Stimulated activated CD8-positive, alpha-beta memory T cell treated with anti-CD3 and anti-CD28 coated beads, Interleukin-12 subunit alpha, Interleukin-12 subunit beta, amount 100 ng/mL, for 24 hours (primary cell): Measurements from ENCODE around the gene GPR158.

Source experiments
- DNase-seq: peaks from one replicate; pipeline ENCODE4 v3.0.0-alpha.2; 2020; ENCODE audit errors: extremely low read depth

GPR158 gene

DNA sequence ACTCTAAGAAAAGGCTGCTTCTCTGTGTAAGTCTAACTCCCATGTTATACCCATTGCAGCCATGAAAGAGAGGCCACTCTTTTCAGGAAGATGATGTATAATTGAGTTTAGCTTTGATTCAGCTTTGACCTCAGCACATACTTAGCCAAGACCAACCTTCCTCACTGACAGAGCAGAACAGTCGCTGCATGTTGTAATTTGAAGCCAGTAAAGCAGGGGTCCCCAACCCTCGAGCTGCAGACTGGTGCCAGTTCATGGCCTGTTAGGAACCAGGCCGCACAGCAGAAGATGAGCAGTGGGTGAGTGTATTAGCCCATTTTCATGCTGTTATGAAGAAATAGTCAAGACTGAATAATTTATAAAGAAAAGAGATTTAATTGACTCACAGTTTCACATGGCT is 223.9 kb downstream of the GPR158 start:
- DNase-seq, result no peak

DNA sequence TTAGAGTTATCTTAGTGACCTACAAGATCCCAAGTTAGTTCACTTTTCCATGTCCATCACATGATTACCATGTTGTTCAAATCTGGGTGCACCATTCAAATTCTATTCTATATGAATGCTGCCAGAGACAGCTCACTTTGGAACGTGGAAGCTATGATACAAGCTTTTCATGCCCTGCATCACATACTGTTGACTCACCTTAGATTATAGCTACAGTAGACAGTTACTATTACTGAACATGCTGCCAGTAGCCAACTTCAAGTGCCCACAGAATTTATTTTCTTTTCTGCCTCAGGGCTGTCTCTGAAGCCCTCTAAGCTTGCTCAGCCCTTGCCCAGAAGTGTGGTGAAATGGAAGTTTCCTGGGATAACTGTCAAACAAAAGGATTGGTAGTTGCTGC is 231.1 kb downstream of the GPR158 start:
- DNase-seq, result no peak

DNA sequence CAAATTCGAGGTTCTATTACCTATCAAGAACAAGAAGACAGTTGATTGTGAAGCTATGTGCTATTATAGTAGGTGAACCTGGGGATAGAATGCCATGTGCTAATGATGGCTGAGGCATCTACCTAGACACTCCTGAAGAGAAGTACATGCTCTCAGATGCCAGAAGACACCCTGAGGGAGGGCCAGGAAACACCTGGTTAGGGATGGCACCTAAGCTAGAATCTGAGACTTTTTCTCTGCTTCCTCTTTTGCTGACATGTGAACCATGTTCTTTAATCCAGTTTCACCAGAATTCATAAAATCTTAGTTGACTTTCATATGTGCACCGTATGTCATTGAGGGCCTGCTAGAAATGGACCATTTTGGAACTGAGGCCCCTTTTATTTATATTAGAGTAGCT is 242.8 kb downstream of the GPR158 start:
- DNase-seq, result no peak

DNA sequence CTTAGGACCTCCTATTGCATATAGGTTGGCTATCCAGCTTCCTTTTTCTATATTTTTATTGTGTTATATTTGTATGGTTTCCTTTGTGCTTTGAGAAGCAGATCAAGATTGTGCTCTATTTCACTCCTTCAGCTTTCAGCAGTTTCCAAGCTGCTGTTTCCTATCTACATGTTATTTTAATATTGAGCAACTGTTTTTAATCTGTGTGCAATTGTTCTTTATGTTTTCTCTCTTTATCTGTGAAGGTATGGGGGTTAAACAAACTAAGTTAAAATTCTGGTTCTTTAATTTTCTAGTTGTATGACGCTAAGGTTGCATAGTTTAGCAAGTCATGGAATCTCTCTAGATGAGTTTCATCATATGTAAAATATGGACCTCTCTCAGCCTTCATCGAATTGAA is 251.0 kb downstream of the GPR158 start:
- no peak for DNase-seq

DNA sequence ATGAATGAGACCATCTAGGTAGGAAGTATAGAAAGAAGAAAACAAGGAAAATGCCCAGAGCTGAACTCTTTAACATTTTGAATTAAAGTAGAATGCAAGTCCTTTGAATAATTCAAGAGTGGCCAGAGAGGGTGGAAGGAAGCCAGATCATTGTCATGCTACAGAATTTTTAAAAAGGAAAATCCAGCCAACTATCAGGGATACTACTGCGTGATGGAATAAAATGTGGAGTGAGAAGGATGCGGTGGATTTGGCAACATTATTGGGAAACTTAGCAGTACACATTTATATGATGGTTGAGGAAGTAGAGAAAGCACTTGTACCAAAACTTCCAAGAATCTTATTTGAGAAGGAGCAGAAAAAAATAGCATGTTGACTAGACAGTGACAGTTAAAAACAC is 261.6 kb downstream of the GPR158 start:
- DNase-seq, result no peak

DNA sequence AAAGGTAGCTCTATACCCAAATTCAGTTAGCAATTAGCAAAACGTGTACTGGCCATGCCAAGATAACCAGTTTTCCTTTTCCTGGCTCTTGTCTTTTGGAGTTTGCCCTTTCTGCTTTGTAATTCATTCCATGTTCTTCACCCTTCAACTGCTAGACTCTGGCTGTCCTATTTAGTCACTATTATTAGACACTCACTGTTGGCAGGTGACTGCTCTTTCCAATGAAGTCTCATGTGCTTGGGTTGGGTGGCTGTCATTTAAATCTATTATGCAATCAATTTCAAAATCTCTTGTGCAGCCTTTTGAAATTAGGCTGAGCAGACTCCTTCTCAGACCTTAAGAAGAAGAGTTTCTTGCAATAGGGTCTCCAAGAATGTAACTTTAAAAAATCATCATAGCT is 266.5 kb downstream of the GPR158 start:
- no peak for DNase-seq

DNA sequence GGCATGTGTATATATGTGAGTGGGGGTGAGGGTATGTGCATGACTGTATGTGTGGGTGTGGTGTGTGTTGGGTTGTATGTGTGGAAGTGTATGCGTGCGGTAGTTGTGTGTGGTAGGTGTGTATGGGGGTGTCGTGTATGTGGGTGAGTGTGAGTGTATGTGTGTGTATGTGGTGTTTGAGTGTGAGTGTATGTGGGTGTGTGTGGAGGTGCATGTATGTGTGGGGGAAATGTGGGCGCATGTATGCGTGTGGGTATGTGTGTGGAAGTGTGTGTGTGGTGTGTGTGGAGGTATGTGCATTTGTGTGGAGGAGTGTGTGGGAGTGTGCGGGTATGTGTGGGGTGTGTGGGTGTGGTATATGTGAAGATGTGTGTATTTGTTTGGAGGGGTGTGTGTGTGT is 269.5 kb downstream of the GPR158 start:
- DNase-seq, result no peak

DNA sequence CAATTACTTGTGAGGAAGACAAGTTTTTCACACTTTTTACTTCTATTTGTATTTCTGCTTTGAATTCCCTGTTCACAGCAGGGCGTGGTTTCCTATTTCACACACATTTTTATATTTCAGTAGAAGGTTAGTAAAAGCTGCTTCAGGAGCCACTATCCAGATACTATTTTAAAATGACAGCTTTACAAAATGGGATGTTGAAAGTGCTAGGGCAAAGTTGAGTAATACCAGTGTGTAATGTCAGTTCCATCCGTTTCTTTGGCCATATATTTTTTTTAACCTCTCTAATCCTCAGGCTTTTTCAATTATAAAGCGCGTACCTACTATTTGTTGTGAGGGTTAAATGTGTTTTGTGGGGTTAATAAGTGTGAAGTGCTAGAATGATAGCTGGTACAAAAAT is 276.6 kb downstream of the GPR158 start:
- DNase-seq, result no peak

DNA sequence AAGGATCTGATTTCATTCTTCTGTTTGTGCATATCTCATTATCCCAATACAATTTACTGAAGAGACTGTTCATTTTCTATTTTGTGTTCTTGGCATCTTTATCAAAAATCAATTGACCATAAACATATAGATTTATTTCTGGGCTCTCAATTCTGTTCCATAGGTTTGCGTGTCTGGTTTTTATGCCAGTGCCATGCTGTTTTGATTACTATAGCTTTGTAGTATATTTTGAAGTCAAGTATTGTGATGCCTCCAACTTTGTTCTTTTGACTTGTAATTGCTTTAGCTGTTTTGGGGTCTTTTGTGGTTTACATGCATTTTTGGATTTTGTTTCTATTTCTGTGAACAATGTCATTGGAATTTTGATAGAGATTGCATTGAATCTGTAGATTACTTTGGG is 278.8 kb downstream of the GPR158 start:
- DNase-seq, result no peak

DNA sequence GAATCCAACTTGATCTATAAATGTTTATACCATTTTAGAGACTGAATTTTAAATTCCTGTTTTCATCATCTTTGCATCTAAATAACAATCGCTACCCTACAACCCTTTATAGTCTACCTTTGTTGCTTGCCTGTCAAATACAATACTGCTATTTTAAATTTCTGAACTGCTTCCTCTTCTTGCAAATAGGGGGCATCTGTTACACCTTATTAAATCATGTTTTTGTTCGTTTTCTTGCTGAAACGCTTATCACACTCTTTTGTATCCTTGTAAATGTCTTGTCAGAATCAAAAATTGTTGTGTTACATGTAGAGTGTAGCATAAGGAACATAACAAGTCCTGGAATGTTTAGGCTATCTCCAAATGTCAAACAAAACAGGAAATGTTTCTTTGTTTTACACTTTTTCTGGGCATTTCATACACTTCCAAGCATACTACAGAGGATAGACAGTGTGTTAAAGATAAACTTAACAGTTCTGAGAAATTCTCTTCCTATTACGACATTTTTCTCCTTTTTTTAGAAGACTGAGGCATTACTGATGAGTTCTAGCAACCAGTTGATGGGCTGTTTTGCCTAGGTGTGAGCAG is 281.3 kb downstream of the GPR158 start:
- no peak for DNase-seq

DNA sequence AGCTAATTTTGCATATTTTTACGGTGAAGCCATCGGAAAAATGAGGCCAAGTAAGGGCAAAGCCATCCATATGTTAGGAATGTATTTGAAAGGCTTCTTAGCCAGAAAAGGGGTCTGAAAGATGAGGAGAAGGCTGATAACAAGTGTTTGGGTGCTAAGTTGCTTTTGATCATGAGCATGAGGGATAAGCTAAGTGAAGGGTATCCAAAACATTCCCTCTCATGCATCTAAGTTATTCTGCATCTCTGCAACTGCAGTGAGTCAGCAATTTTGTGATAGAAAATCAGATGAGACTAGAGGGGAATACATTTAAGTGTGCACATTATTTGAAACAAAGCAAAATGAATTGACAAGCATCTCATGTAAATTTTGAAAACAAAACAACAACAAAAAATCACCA is 282.8 kb downstream of the GPR158 start:
- DNase-seq, result no peak

DNA sequence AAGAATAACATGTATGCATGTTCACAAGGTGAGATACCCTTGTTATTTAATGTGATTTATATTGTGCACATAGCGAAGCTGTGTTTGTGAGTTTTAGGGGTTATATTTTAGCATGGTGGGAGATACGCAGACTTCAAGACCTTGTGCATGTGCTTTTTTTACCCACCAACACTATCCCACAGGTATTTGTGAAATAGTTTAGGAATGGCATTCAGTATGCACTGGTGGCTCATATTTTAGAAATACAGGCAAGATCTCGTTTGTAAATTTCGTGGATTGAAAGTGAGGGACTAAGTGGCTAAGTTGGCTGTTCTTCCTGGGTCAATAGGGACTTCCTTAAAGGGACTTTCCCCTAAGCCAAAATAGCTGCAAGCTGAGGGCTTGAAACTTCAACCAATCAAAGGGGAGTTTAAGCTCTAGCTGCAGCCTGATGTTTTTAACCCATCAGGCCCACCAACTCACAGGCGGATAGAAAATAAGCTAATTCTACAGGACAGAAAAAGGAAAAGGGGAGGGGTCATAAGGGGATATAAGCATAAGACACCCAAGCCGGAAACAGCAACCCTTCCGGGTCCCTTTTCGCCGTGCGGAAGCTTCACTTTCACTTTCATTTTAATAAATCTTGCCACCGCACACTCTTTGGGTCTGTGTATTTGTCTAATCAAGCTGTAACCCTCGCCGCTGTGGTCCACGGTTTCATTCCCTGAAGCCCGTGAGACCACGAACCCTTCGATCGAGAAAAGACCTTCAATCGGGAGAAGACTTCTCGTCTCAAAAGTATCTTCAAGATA is 291.0 kb downstream of the GPR158 start:
- no peak for DNase-seq

DNA sequence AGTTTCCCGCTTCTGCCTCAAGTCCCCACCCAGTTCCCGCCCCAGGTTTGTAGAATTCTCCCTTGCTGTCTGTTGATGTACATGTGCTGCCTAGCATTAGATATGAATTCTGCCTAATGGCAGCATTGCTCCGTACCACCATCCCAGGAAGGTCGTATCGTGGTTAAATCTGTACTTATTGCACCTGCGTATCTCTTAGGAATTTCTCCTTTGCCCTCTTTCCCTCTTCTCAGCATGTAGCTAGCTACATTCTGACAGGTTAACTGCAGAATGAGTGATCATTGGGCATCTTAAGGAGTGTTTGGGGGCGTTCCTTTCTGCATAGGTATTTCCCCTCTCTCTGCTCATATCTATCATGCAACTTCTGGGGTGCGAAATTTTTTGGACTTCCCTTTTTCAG is 293.1 kb downstream of the GPR158 start:
- no peak for DNase-seq

DNA sequence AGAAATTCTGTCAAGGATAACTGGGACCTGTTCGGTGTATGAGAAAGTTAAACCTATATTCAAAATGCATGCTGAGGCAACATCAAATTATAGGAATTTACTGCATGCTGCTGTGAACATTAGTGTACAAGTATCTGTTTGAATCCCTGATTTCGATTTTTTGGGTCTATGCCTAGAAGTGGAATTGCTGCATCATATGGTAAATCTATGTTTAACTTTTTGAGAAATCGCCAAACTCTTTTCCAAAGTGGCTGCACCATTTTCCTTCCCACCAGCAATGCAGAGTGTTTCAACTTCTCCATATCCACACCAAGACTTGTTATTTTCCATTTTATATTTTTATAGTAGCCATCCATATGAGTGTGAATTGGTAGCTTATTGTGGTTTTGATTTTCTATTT is 306.7 kb downstream of the GPR158 start:
- DNase-seq, result no peak

DNA sequence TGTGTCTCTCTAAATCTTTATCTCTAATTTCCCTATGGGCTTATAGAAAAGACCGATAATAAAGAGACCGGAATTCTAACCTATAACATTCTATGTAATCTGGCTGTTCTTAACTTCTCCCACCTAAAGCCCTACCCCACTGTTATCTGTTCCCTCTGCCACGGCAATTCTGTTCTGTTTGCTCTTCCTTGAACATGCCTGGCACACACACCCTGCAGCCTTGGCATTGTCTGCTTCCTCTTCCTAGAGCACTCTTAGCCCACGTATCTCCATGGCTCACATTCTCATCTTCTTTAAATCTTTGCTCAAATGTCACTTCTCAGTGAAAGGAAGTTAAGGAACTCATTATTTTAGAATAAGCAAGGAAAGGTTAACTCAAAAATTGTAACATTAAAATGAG is 309.2 kb downstream of the GPR158 start:
- DNase-seq, result no peak

DNA sequence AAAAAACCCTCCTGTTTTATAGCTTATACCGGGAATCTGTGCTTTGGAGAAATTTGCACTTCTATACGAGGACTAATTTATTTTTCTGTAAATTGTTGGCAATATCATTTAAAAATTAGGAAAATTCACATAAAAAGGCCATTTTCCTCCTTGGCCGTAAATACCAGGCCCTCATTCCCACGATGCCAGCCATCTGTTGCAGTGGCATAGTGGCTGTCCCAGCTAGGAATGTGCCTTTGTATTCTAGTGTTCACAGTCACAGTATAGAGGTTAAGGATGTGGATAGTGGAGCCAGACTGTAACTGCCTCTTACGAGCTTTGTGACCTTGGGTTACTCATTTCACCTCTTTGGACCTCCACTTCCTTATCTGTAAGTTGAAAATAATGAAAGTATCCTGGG is 312.5 kb downstream of the GPR158 start:
- DNase-seq, result no peak

DNA sequence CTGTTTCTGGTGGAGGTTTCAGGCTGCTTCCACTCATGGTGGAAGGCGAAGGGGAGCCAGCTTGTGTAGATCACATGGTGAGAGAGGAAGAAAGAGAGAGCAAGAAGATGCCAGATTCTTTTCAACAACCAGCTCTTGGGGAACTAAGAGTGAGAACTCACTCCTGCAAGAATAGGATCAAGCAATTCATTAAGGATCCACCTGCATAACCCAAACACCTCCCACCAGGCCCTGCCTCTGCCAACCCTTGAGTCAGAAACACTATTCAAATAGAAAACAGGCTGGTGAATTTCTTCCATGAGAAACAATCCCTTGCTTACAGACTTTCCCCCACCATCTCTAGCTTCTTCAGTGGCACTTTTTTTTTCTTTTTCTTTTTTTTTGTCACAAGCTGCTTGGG is 317.2 kb downstream of the GPR158 start:
- no peak for DNase-seq

DNA sequence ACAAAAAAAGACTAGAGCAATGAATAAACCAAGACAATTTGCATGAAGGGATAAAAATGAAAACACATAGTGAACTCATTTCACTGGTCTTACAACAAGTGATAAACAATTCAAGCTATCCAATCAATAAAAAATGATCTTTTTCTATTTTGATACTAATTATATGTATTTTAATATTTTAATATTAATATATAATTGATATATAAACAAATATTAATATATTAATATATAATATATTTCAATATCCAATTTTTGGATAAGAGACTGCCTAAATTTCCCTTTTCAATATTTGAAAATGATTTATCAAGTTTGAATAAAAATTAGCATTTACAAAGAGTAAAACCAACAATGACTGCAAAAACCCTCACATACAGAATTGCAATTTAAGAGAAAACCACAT is 317.9 kb downstream of the GPR158 start:
- no peak for DNase-seq

DNA sequence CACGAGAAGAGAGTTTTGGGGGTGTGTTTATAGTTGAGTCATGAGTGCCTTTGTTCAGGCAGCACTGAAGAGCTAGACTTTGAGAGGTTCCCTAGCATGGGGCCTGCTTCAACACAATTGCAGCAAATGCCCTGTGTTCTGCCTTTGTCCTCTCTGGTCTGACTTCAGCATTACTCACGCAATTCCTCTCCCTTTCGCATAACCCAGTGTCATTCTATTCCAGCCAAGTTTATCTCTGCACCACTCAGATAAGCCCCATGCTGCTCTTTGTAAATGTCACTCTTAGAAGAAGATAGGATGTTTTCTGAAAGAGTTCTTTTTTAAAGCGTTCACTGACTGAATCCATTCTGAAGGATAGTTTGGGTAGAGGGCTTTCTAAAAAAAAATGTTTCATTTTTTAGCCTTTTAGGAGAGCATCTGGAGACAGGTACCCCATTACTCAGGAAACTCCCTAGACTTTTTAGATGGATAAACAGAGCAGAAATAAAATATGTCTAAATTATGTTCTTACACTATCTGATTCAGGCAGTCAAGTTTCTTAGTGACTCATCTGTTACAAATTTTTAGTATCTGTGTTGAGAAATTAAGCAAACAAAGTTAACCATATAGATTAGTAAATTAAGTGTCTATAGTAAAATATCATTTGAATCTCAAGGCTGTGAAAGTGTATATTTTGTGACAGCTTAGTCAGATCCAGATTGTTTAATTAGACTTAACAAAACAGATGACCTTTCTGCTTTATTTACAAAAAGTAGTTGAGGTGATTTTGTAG is 318.5 kb downstream of the GPR158 start:
- no peak for DNase-seq

DNA sequence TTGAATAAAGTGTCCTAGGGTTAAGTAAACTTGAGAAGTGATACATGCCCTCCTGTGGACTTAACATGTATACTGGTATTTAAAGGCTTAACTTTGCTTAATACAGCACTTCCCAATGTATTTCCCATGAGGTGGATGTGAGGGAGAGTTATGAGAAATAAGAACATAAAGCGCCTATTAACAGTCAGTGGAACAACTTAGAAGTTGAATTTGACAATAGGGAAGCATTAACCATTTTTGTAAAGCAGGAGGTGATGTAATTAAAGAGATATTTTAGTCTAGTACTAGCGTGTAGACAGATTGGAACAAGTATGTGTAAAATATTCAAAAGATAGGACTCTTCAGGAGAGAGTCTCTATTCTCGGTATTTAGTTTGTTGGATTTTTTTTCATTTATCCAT is 322.4 kb downstream of the GPR158 start:
- DNase-seq, result no peak

DNA sequence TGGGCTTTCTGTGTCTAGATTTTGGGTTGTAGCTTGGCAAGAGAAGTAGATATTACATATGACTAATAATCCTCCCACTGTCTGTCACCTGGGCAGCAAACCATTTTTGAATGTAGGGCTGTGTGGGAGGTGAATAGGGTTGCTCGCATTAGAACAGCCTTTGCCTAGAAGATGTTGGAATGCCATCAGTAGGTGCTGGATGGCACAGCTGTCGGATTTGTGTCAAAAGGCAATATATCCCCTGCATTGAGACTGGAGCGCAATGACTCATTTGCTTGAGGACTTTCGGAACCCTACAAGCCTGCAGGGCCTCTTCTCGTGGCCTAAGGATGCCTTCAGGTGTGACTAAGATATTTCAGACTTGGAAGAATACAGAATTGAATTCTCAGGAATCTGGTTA is 323.8 kb downstream of the GPR158 start:
- DNase-seq, result no peak

DNA sequence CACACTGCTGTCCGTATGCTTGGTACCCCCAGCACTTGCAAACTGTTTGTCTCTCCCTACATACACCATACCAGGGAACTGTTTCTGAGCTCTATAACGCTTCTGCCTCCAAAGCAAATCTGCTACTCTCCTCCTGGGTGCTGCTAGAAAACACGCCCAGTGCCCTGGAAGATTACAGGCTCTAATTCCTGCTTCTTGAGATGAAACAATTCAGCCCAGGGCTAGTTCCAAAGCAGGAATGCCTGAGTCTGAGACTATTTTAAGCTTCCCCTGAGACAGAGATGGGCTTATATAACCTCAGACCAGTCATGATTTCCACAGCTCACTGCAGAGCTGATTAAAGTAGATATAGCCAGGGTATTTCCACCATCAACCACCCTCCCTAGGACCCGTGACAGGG is 327.1 kb downstream of the GPR158 start:
- DNase-seq, result no peak

DNA sequence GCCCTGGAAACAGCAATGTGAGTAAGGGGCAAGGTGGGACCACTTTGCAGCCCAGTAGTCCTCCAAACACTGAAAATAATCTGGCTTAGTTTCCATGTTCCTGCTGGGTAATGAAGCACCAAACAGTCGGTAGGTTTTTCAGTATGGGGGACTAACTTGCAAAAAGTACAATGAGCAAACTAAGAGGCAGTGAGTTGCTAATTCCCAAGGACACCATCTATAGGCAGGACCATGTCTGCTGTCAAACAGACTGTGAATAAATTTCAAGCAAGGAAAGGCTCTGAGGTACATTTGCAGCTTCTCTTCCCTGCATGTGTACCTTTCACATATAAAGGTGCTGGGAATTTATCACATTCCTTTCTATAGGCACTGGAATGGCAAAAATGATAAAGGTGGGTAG is 327.7 kb downstream of the GPR158 start:
- DNase-seq, result no peak
